ENCODE data around the gene EIF4ENIF1.

DNA sequence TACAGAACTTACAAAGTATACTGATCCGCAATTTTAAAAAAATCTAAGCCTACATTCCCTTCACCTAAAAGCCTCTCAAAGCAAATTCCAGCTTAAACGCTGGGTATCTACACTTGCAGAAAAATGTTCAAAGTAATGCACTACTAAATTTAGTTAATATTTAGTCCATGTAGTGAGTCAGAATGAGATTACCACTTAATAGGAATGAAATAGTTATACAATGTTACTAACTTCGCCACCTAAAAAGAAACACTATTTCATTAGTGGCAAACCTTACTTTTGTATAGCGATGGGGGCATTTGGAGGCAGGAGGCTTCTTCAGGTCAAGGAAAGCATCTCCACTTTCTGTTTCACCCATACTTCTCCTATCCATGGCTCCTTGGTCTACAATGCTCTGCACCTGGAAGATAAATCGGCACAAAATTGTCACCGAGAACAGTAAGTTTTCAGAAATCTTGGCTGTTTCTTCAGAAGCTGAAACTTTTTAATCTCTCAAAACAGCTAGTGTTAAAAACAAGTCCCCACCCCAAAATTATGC, 1.2 kb downstream of the EIF4ENIF1 start:
- TF ChIP-seq, protein P1, sequence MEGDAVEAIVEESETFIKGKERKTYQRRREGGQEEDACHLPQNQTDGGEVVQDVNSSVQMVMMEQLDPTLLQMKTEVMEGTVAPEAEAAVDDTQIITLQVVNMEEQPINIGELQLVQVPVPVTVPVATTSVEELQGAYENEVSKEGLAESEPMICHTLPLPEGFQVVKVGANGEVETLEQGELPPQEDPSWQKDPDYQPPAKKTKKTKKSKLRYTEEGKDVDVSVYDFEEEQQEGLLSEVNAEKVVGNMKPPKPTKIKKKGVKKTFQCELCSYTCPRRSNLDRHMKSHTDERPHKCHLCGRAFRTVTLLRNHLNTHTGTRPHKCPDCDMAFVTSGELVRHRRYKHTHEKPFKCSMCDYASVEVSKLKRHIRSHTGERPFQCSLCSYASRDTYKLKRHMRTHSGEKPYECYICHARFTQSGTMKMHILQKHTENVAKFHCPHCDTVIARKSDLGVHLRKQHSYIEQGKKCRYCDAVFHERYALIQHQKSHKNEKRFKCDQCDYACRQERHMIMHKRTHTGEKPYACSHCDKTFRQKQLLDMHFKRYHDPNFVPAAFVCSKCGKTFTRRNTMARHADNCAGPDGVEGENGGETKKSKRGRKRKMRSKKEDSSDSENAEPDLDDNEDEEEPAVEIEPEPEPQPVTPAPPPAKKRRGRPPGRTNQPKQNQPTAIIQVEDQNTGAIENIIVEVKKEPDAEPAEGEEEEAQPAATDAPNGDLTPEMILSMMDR (IDR thresholded peaks at IDR 0.05) = no peak
- no peak for TF ChIP-seq POLR2A (IDR thresholded peaks at IDR 0.05)
